AG08395 (cell line): Measurements from ENCODE around the gene FUOM.

Experiments used
- DNase-seq: peaks from one replicate; pipeline ENCODE4 v3.0.0; 2012; ENCODE audit warnings: mixed read lengths, low spot score

Gene FUOM

GRCh38 chr10:133350283-133350949 lies 7.4 kb downstream of the FUOM start:
- no peak for DNase-seq

- DNase-seq: no peak
Measured at GRCh38 chr10:133349577-133350011, 8.2 kb downstream of the FUOM start.

- no peak for DNase-seq
Measured at GRCh38 chr10:133349160-133349568, 8.7 kb downstream of the FUOM start.

GRCh38 chr10:133347710-133348517 lies 9.9 kb downstream of the FUOM start:
- DNase-seq: no peak

GRCh38 chr10:133346413-133346812 lies 11.4 kb downstream of the FUOM start:
- no peak for DNase-seq

GRCh38 chr10:133344236-133344635 lies 13.6 kb downstream of the FUOM start:
- DNase-seq: no peak

GRCh38 chr10:133343558-133343957 lies 14.3 kb downstream of the FUOM start:
- no peak for DNase-seq

GRCh38 chr10:133342942-133343341 lies 14.9 kb downstream of the FUOM start:
- no peak for DNase-seq

- DNase-seq: no peak
Measured at GRCh38 chr10:133341983-133342382, 15.8 kb downstream of the FUOM start.

GRCh38 chr10:133339708-133340380 lies 18.0 kb downstream of the FUOM start:
- no peak for DNase-seq

- DNase-seq: no peak
Measured at GRCh38 chr10:133338080-133339071, 19.4 kb downstream of the FUOM start.

- no peak for DNase-seq
Measured at GRCh38 chr10:133337370-133337725, 20.5 kb downstream of the FUOM start.

GRCh38 chr10:133336577-133337369 lies 21.0 kb downstream of the FUOM start, which contains the start of gene CALY:
TSS of gene CALY (minus strand) at chr10:133336896. CDS start at chr10:133328989, 7,907 bp downstream.
- no peak for DNase-seq

GRCh38 chr10:133336118-133336576 lies 21.7 kb downstream of the FUOM start:
- no peak for DNase-seq

- DNase-seq: peak; percentile 65
Measured at GRCh38 chr10:133335246-133336117, 22.3 kb downstream of the FUOM start.

GRCh38 chr10:133334503-133335245 lies 23.1 kb downstream of the FUOM start:
- DNase-seq: peak; percentile 35

GRCh38 chr10:133332936-133333699 lies 24.7 kb downstream of the FUOM start:
- DNase-seq: no peak
